Measurements from ENCODE around the gene NELL1.

GRCh38 chr11:21040630-21041029 is 371.2 kb downstream of the NELL1 start:
- TF ChIP-seq TAF1 (IDR thresholded peaks at IDR 0.05; ENCODE audit: borderline replicate concordance, insufficient read depth, low read length), result no peak
- TF ChIP-seq POLR2AphosphoS5 (IDR thresholded peaks at IDR 0.05; ENCODE audit: low read depth, low read length), result no peak
